Measurements from ENCODE around the gene DAZAP1. TPM values are rescaled to one million over a fixed set of nuclear protein-coding genes. Genes with fewer than 3 reads are reported as not detected.

The DAZAP1 gene
- total RNA-seq, 2 experiments from 2014 or later, result 226 to 242 TPM

- H3K4me3 Mint-ChIP-seq, result no peak overlapping the region
- intact Hi-C loops (cut with micrococcal nuclease), result no loop called here
- no peaks in the 10 kb centered on the region for H3K27me3 Mint-ChIP-seq
- peaks cover 15% of the 10 kb centered on the region for H3K36me3 Mint-ChIP-seq
- peaks cover 16% of the 10 kb centered on the region for H3K4me1 Mint-ChIP-seq (ENCODE audit: low read depth)
- POLR2A ChIA-PET, result no interaction called here
- no peaks in the 10 kb centered on the region for H3K9me3 Mint-ChIP-seq
- no peak for DNase-seq
- CTCF ChIA-PET, result no interaction called here
- H3K27ac Mint-ChIP-seq, result no peak overlapping the region
Measured at GRCh38 chr19:1389033-1389940, 18.1 kb upstream of the DAZAP1 start.

DNA sequence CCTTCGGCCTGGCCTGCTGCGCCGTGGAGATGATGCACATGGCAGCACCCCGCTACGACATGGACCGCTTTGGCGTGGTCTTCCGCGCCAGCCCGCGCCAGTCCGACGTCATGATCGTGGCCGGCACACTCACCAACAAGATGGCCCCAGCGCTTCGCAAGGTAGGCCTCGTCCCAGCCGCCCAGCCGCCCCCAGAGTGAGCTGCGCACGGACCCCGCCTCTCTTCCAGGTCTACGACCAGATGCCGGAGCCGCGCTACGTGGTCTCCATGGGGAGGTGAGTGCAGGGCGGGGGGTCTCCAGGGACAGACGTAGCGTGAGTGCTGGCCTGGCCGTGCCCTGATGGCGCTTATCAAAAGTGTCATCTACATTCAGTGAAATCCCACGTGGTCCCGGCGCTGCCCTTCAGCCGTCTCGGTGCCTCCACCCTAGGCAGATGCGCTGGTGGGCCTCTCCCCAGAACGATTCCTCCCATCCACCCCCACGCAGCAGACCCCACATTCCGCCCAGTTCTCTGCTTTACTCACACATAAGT is 16.4 kb upstream of the DAZAP1 start:
- no peak for DNase-seq
- H3K27ac Mint-ChIP-seq, result no peak overlapping the region
- peaks cover 15% of the 10 kb centered on the region for H3K36me3 Mint-ChIP-seq
- POLR2A ChIA-PET, result no interaction called here
- no peaks in the 10 kb centered on the region for H3K27me3 Mint-ChIP-seq
- no peaks in the 10 kb centered on the region for H3K9me3 Mint-ChIP-seq
- intact Hi-C loops (cut with micrococcal nuclease), result no loop called here
- no peak overlapping the region for H3K4me3 Mint-ChIP-seq
- H3K4me1 Mint-ChIP-seq (ENCODE audit: low read depth), result peaks cover 9% of the 10 kb centered on the region
- CTCF ChIA-PET, result no interaction called here

DNA sequence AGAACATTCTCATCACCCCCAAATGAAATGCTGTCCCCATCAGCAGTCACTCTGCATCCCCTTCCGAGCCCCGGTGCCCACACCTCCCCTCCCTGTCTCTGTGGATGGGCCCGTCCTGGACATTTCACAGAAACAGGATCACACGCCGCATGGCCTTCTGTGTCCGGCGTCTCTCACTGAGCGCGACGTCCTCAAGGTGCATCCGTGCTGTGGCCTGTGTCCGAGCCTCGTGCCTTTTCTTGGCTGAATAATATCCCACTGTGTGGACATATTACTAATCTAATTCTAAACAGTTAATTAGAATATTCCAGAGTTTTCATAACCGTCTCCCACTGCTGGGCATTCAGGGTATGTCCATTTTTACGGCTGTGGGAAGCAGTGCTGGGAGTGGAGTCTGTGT is 15.0 kb upstream of the DAZAP1 start:
- H3K4me1 Mint-ChIP-seq (ENCODE audit: low read depth), result peaks cover 1% of the 10 kb centered on the region
- no peak overlapping the region for H3K27ac Mint-ChIP-seq
- ChIA-PET POLR2A (no interaction called here), CTCF (no interaction called here)
- no peaks in the 10 kb centered on the region for H3K9me3 Mint-ChIP-seq
- H3K27me3 Mint-ChIP-seq, result no peaks in the 10 kb centered on the region
- no peak for DNase-seq
- H3K4me3 Mint-ChIP-seq, result no peak overlapping the region
- H3K36me3 Mint-ChIP-seq, result peaks cover 15% of the 10 kb centered on the region
- intact Hi-C loops (cut with micrococcal nuclease), result no loop called here

DNA sequence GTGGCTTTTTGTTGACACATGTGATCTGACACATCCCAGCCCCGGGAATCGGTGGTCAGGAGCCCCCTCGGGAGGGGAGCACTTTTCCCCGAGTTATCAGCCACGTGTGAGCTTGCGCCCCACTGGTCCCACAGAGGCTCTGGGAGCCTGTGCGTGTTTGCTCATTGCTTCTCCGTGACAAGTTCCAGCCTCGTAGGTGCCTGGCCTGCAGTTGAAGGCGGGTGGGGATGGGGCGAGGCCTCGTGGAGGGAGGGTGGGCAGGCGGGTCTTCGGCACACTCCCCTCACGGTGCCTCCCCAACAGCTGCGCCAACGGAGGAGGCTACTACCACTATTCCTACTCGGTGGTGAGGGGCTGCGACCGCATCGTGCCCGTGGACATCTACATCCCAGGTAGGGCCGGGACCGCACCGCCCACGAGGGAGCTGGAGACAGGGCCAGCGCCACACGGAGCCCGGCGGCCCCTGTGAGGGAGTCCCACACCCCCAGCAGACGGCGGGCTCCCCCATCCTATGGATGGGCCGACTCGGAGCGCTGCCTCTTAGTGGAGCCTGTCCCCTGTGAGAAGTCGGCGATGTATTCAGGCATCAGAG is 14.4 kb upstream of the DAZAP1 start:
- Mint-ChIP-seq H3K4me3 (no peak overlapping the region), H3K36me3 (peaks cover 15% of the 10 kb centered on the region), H3K4me1 (ENCODE audit: low read depth) (peaks cover 1% of the 10 kb centered on the region), H3K9me3 (no peaks in the 10 kb centered on the region), H3K27ac (no peak overlapping the region), H3K27me3 (no peaks in the 10 kb centered on the region)
- POLR2A ChIA-PET, result no interaction called here
- CTCF ChIA-PET, result no interaction called here
- no peak for DNase-seq
- intact Hi-C loops (cut with micrococcal nuclease), result no loop called here

DNA sequence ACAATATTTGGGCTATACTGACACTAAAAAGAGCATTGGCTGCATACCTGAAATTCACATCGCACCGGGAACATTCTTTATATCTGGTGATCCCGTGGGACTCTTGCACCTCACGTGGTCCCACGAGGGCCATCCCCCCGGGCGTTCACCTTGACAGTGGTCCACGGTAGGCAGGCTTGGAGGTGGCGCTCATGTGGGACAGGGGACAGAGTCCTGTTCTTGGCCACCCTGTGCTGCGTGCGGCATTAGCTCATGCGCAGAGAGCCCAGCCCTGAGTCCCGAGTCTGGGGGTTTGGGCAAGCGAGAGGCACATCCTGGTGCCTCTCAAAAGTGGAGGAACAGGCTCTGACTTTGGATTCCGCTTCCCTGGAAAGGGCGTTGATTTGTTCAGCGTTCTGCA is 13.5 kb upstream of the DAZAP1 start:
- H3K36me3 Mint-ChIP-seq, result peaks cover 10% of the 10 kb centered on the region
- H3K27ac Mint-ChIP-seq, result no peak overlapping the region
- POLR2A ChIA-PET, result no interaction called here
- no peaks in the 10 kb centered on the region for H3K27me3 Mint-ChIP-seq
- intact Hi-C loops (cut with micrococcal nuclease), result no loop called here
- no peaks in the 10 kb centered on the region for H3K4me1 Mint-ChIP-seq (ENCODE audit: low read depth)
- H3K4me3 Mint-ChIP-seq, result no peak overlapping the region
- no peak for DNase-seq
- CTCF ChIA-PET, result no interaction called here
- no peaks in the 10 kb centered on the region for H3K9me3 Mint-ChIP-seq

DNA sequence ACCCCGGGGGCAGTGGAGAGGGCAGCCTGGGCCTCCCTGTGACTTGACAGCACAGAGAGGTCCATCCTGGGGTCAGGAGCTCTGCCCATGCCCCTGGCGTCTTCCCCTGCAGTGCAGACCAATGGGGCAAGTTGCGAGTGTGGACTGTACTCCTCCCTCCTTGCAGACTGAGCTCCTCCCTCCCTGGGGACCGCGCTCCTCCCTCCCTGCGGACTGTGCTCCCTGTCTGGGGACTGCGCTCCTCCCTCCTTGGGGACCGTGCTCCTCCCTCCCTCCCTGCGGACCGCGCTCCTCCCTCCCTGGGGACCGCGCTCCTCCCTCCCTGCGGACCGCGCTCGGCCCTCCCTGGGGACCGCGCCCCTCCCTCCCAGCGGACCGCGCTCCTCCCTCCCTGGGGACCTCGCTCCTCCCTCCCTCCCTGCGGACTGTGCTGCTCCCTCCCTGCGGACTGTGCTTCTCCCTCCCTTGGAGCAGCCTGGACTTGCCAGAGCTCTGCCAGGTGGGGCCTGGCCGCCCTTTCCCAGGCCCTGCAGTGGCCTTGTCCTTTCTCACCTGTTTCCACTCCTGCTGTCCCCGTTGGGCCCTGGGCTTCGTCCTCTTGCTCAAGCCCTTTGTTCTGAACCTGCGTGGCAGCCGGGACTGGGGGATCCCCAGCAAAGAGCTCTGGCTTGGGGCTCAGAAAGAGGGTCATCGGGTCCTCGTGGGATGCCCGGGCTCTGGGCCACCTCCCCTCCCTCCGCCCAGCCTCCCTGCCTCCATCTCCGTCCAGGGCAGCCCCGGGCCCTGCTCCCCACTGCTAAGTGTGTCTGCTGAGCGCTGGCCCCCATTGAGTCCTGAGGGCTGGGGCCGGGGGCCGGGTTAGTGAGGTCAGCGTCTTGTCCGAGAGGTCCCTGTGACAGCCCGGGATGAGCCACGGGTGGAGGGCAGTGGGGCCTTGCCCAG is 12.9 kb upstream of the DAZAP1 start:
- intact Hi-C loops (cut with micrococcal nuclease), result no loop called here
- no peak for DNase-seq
- no peak overlapping the region for H3K4me3 Mint-ChIP-seq
- no peaks in the 10 kb centered on the region for H3K27me3 Mint-ChIP-seq
- H3K27ac Mint-ChIP-seq, result no peak overlapping the region
- POLR2A ChIA-PET, result no interaction called here
- no peaks in the 10 kb centered on the region for H3K9me3 Mint-ChIP-seq
- peaks cover 4% of the 10 kb centered on the region for H3K36me3 Mint-ChIP-seq
- CTCF ChIA-PET, result no interaction called here
- no peaks in the 10 kb centered on the region for H3K4me1 Mint-ChIP-seq (ENCODE audit: low read depth)

DNA sequence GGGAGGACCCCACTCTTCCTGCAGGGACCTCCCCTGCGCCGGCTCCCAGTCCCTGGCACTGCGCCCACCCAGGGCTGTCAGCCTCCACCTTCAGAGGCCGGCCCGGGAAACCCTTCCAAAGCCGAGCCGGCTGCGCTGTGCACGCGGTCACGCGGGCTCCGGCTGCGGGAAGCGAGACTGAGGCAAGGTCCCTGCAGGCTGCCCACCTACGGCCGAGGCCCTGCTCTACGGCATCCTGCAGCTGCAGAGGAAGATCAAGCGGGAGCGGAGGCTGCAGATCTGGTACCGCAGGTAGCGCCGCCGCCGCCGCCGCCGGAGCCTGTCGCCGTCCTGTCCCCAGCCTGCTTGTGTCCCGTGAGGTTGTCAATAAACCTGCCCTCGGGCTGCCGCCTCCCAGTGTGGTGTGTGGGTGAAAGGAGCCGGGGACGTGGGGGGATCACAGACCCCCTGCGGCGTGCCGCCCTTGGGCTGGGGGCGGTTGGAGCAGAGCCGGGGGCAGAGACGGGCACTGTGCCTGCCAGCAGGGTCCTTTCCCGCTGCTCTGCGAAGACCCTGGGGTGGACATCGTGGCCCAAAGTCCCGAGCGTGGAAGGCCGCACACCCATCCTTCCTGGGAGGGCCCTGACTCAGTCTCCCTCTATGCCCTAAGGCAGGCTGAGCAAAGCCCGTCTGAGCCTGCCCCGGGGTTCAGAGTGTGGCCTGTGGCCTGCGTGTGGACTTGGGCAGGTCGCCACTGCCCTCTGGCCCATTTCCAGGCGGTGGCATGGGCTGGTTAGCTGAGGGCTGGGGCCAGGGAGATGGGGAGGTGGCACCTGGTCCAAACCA is 12.0 kb upstream of the DAZAP1 start:
- no peaks in the 10 kb centered on the region for H3K4me1 Mint-ChIP-seq (ENCODE audit: low read depth)
- H3K27ac Mint-ChIP-seq, result no peak overlapping the region

GRCh38 chr19:1396019-1396767 is 11.2 kb upstream of the DAZAP1 start:
- intact Hi-C loops (cut with micrococcal nuclease), result no loop called here
- no peak for DNase-seq
- POLR2A ChIA-PET, result interaction anchor here (0.6 kb wide), 1 partner anchor 21 kb away, joined by 3 read pairs; no protein-coding TSS in a partner anchor
- Mint-ChIP-seq H3K27ac (no peak overlapping the region), H3K36me3 (peaks cover under 1% of the 10 kb centered on the region), H3K27me3 (no peaks in the 10 kb centered on the region), H3K9me3 (no peaks in the 10 kb centered on the region), H3K4me1 (ENCODE audit: low read depth) (no peaks in the 10 kb centered on the region), H3K4me3 (no peak overlapping the region)
- CTCF ChIA-PET, result no interaction called here

More for the DNA sequence above, 12.0 kb upstream of the DAZAP1 start:
- H3K9me3 Mint-ChIP-seq, result no peaks in the 10 kb centered on the region
- intact Hi-C loops (cut with micrococcal nuclease), result no loop called here
- no peak for DNase-seq
- CTCF ChIA-PET, result no interaction called here
- no peak overlapping the region for H3K4me3 Mint-ChIP-seq
- no peaks in the 10 kb centered on the region for H3K27me3 Mint-ChIP-seq
- peaks cover 4% of the 10 kb centered on the region for H3K36me3 Mint-ChIP-seq
- POLR2A ChIA-PET, result no interaction called here

DNA sequence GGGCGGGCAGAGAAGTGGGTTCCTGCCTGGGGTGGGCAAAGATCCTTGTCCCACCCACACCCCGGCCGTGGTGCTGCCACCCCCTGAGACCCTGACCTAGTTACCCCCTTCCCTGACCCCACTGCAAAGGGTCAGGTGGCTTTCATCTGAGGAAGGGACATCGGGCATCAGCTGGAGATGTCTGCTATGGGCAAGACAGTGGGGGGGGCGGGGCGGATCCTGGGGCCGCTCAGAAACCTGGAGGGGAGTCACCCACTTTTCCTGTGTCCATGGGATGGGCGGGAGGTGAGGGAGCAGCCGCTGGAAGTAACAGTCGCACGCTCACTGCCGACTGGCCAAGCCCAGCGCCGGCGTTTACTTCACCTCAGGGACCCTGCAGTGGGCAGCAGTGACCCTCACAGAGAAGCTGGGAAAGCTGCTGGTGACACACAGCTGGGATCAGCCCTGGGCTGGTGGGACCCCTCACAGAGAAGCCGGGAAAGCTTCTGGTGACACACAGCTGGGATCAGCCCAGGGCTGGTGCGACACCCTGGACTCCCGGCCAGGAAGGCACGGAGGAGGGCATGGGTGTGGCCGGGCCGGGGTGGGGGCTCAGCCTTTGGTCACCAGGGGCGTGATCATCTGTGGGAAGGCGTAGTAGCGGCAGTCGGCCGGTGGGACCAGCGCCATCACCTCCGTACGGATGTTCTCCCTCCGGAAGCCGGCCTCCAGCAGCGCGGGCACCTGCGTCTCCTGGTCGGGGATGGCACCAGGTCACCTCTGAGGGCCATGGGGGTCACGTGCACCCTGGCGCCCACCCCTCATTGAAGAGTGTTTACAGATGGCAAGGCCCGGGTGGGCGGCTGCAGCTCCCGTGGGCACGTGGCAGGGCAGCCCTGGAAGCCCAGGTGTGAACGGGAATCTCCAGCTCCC is 10.4 kb upstream of the DAZAP1 start:
- CTCF ChIA-PET, result no interaction called here

DNA sequence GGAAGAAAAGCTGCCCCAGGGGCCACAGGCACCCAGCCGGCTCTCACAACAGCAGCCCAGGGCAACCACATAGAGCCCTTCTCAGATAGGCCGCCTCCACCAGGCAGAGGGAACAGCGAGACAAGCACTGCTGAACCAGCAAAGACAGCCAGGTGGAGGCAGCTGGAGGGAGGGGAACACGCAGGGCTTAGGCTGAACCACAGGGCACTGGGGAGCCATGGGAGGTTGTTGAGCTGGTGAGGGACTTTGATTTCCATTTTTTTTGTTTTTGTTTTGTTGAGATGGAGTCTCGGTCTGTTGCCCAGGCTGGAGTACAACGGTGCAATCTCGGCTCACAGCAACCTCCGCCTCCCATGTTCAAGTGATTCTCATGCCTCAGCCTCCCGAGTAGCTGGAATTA is 9.5 kb upstream of the DAZAP1 start:
- peaks cover 2% of the 10 kb centered on the region for H3K4me1 Mint-ChIP-seq (ENCODE audit: low read depth)
- no peaks in the 10 kb centered on the region for H3K9me3 Mint-ChIP-seq
- ChIA-PET POLR2A (interaction anchor here (0.6 kb wide), 1 partner anchor 40 kb away, joined by 3 read pairs; no protein-coding TSS in a partner anchor), CTCF (interaction anchor here (1.1 kb wide), 1 partner anchor 153 kb away, joined by 3 read pairs; no protein-coding TSS in a partner anchor)
- intact Hi-C loops (cut with micrococcal nuclease), result no loop called here
- DNase-seq, result no peak
- no peaks in the 10 kb centered on the region for H3K36me3 Mint-ChIP-seq
- H3K4me3 Mint-ChIP-seq, result no peak overlapping the region
- H3K27me3 Mint-ChIP-seq, result peaks cover 2% of the 10 kb centered on the region
- no peak overlapping the region for H3K27ac Mint-ChIP-seq

More for the DNA sequence above, 10.4 kb upstream of the DAZAP1 start:
- no peaks in the 10 kb centered on the region for H3K9me3 Mint-ChIP-seq
- H3K27ac Mint-ChIP-seq, result no peak overlapping the region
- intact Hi-C loops (cut with micrococcal nuclease), result no loop called here
- DNase-seq, result no peak
- no peak overlapping the region for H3K4me3 Mint-ChIP-seq
- H3K27me3 Mint-ChIP-seq, result no peaks in the 10 kb centered on the region
- POLR2A ChIA-PET, result no interaction called here
- no peaks in the 10 kb centered on the region for H3K36me3 Mint-ChIP-seq
- no peaks in the 10 kb centered on the region for H3K4me1 Mint-ChIP-seq (ENCODE audit: low read depth)

Data from activated CD4-positive, alpha-beta memory T cell treated with anti-CD3 and anti-CD28 coated beads for 36 hours (primary cell).